Neural crest cell (in vitro differentiated cells): Measurements from ENCODE around the gene HERC2. TPM values are rescaled to one million over a fixed set of nuclear protein-coding genes. Genes with fewer than 3 reads are reported as not detected.
"Not testable (repeated sequence)": the region's sequence is repeated elsewhere in the genome, so short reads cannot be mapped to it uniquely, and the experiment has no call there.

Source experiments
- DNase-seq: peaks from one replicate; pipeline ENCODE4 v3.0.0; 2021; ENCODE audit warnings: low read depth, mixed read lengths, low spot score
- H3K27ac Mint-ChIP-seq: one replicate; pipeline ENCODE4 v1.8.0; 2021; ENCODE audit warnings: mild to moderate bottlenecking, mixed read lengths; ENCODE audit not compliant: unreplicated experiment
- H3K27me3 Mint-ChIP-seq: 2 replicates; pipeline ENCODE4 v1.8.0; 2021; ENCODE audit warnings: low read depth, mild to moderate bottlenecking, mixed read lengths
- H3K36me3 Mint-ChIP-seq: 2 replicates; pipeline ENCODE4 v1.8.0; 2021; ENCODE audit warnings: low read depth, mild to moderate bottlenecking, mixed read lengths
- H3K4me1 Mint-ChIP-seq: 2 replicates; pipeline ENCODE4 v1.8.0; 2021; ENCODE audit warnings: mixed read lengths
- H3K4me3 Mint-ChIP-seq: one replicate; pipeline ENCODE4 v1.8.0; 2021; ENCODE audit warnings: mild to moderate bottlenecking, mixed read lengths
- H3K9me3 Mint-ChIP-seq: 2 replicates; pipeline ENCODE4 v1.8.0; 2021; ENCODE audit warnings: mixed read lengths
- CTCF ChIP-seq: fragments of 200-600 bp; sonication (generic); conservative IDR thresholded peaks from 2 replicates; pipeline ENCODE4 v1.5.0; 2021; ENCODE audit warnings: antibody characterized with exemption, mild to moderate bottlenecking
- total RNA-seq: library from RNA; stranded (reverse); gene quantifications from 2 replicates; pipeline ENCODE4 v1.2.1, GENCODE V29; 2021

The HERC2 gene
- total RNA-seq, 1 donor from 2014 or later = 83.6 TPM

- Mint-ChIP-seq H3K27me3 (no peaks in the 10 kb centered on the region), H3K4me3 (no peak overlapping the region), H3K4me1 (no peaks in the 10 kb centered on the region), H3K9me3 (peaks cover 21% of the 10 kb centered on the region), H3K36me3 (peaks cover 58% of the 10 kb centered on the region), H3K27ac (no peak overlapping the region)
- TF ChIP-seq CTCF = no peak
- no peak for DNase-seq
These were observed 168.4 kb downstream of the HERC2 start for GRCh38 chr15:28153492-28154119.

- H3K9me3 Mint-ChIP-seq = peaks cover 17% of the 10 kb centered on the region
- not testable (repeated sequence) for H3K27me3 Mint-ChIP-seq, DNase-seq, H3K4me1 Mint-ChIP-seq, H3K4me3 Mint-ChIP-seq, H3K27ac Mint-ChIP-seq
- H3K36me3 Mint-ChIP-seq = peaks cover 56% of the 10 kb centered on the region
These were observed 169.4 kb downstream of the HERC2 start for GRCh38 chr15:28152538-28152923.

DNA sequence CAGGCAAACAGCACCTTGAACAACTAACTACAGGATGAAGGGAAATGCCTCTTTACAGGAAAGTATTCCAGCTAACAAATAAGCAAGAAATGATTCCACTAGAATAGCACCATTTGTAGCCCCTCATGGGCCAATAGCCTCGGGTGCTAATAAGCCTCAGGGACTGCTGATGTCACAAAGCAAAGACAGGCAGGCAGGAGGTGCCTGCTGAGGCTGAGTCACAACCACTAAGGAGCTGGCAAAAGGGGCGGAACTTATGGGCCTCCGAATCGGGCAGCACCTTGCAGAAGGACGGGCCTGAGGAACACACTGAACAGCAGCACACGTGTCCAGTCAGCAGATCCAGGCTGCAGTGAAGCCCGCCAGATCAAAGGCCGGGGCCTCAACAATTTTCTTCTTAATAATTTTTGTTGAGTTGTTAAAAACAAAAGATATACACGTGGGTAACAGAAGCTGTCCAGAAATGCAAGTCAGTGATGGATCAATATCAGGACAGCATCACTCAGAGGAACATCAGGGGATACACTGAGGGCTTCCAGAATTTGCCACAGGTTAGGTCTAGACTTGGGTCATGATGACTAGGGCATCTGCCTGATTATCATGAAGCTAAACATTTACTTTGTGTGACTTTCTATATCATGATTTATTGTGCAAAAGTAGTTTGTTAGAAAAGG is 170.0 kb downstream of the HERC2 start:
- H3K9me3 Mint-ChIP-seq = peaks cover 17% of the 10 kb centered on the region

DNA sequence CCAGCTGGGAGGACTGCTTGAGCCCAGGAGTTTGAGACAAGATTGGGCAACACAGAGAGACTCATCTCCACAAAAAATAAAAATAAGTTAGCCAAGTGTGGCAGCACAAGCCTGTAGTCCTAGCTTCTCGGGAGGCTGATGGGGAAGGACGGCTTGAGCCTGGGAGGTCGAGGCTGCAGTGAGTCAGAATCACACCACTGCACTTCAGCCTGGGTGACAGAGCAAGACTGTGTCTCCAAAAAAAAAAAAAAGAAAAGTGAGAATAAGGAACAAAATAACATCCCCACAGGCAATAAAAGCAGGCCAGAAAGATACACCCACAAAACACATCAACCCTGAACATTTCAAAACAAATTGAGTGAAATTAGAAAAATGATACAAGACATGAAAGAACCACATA is 174.2 kb downstream of the HERC2 start:
- Mint-ChIP-seq H3K4me1 (peaks cover 4% of the 10 kb centered on the region), H3K9me3 (peaks cover 17% of the 10 kb centered on the region)

More for the DNA sequence above, 170.0 kb downstream of the HERC2 start:
- not testable (repeated sequence) for H3K27me3 Mint-ChIP-seq, H3K4me3 Mint-ChIP-seq, DNase-seq, H3K4me1 Mint-ChIP-seq, H3K27ac Mint-ChIP-seq
- H3K36me3 Mint-ChIP-seq = peaks cover 52% of the 10 kb centered on the region

DNA sequence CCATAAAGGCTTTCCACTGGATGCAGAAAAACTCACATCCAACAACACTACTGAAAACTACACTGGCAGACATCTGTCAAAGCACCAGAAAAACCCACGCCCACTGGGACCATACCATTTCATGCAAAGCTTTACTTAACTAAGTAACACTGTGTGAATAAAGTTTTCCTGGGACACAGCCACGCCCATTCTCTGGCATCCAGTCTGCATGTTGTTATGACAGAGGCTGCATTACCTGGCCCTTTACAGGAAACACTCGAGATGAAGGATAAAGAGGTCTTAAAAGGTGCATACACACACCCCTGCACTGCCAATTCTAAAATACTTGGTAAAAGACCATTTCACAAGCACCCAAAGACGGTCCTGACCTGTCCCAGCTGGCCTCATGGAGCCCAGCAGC is 176.6 kb downstream of the HERC2 start:
- not testable (repeated sequence) for H3K27ac Mint-ChIP-seq, H3K27me3 Mint-ChIP-seq, H3K4me1 Mint-ChIP-seq, DNase-seq, H3K4me3 Mint-ChIP-seq
- Mint-ChIP-seq H3K36me3 (peaks cover 60% of the 10 kb centered on the region), H3K9me3 (peaks cover 14% of the 10 kb centered on the region)

More for the DNA sequence above, 174.2 kb downstream of the HERC2 start:
- Mint-ChIP-seq H3K4me3 (no peak overlapping the region), H3K27ac (no peak overlapping the region), H3K36me3 (peaks cover 64% of the 10 kb centered on the region), H3K27me3 (no peaks in the 10 kb centered on the region)
- TF ChIP-seq CTCF = no peak
- DNase-seq = no peak

GRCh38 chr15:28140062-28140461 is 181.9 kb downstream of the HERC2 start:
- Mint-ChIP-seq H3K9me3 (peaks cover 2% of the 10 kb centered on the region), H3K27ac (no peak overlapping the region), H3K4me3 (no peak overlapping the region), H3K27me3 (no peaks in the 10 kb centered on the region), H3K36me3 (peaks cover 50% of the 10 kb centered on the region), H3K4me1 (peaks cover 4% of the 10 kb centered on the region)
- no peak for TF ChIP-seq CTCF
- DNase-seq = no peak

DNA sequence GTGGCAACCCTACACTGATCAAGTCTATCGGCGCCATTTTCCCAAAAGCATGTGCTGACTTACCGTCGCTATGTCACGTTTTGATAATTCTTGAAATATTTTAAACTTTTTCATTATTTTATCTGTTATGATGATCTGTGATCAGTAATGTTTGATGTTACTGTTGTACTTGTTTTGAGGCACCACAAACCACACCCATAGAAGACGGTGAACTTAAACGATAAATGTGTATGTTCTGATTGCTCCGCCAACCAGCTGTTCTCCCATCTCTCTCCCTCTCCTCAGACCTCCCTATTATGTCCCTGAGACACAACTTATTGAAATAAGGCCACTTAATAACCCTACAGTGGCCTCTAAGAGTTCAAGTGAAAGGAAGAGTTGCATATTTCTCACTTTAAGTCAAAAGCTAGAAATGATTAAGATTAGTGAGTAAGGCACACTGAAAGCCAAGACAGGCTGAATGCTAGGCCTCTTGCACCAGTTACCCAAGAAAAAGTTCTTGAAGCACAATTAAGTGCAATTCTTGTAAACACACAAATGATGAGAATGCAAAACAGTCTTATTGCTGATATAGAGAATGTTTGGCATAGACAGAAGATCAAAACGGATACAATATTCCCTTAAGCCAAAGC is 184.5 kb downstream of the HERC2 start:
- H3K27me3 Mint-ChIP-seq, H3K4me3 Mint-ChIP-seq, H3K4me1 Mint-ChIP-seq, H3K9me3 Mint-ChIP-seq, H3K27ac Mint-ChIP-seq, DNase-seq: not testable (repeated sequence)
- H3K36me3 Mint-ChIP-seq = peaks cover 42% of the 10 kb centered on the region

GRCh38 chr15:28136236-28136904 is 185.6 kb downstream of the HERC2 start:
- H3K4me3 Mint-ChIP-seq, DNase-seq, H3K4me1 Mint-ChIP-seq, H3K27ac Mint-ChIP-seq, H3K9me3 Mint-ChIP-seq, H3K27me3 Mint-ChIP-seq: not testable (repeated sequence)
- H3K36me3 Mint-ChIP-seq = peaks cover 35% of the 10 kb centered on the region
